Muscle layer of colon (tissue), 2 donors: Measurements from ENCODE around the gene CEBPE.

Experiments
- H3K27ac ChIP-seq: one replicate; pipeline ENCODE4 v1.7.0; 2013; ENCODE audit warnings: low read depth, mild to moderate bottlenecking, low read length, moderate library complexity
- H3K27me3 ChIP-seq, 2 donors: one replicate each; pipeline ENCODE4 v1.7.0; 2013; ENCODE audit warnings: low read length in 2 of 2, mild to moderate bottlenecking in 2 of 2; ENCODE audit not compliant: insufficient read depth in 2 of 2, control insufficient read depth in 1 of 2
- H3K36me3 ChIP-seq: one replicate; pipeline ENCODE4 v1.7.0; 2013; ENCODE audit warnings: mild to moderate bottlenecking, low read length; ENCODE audit not compliant: insufficient read depth
- H3K4me1 ChIP-seq: one replicate; pipeline ENCODE4 v1.7.0; 2013; ENCODE audit warnings: mild to moderate bottlenecking, low read length; ENCODE audit not compliant: insufficient read depth
- H3K4me3 ChIP-seq, 2 donors: one replicate each; pipeline ENCODE4 v1.7.0; 2013; ENCODE audit warnings: low read length in 2 of 2, low read depth in 1 of 2, mild to moderate bottlenecking in 1 of 2, moderate library complexity in 1 of 2
- H3K9ac ChIP-seq: one replicate; pipeline ENCODE4 v1.7.0; 2013; ENCODE audit warnings: low read length
- H3K9me3 ChIP-seq: one replicate; pipeline ENCODE4 v1.7.0; 2013; ENCODE audit warnings: mild to moderate bottlenecking, low read length
- donor health status: abdominal sarcoma.
- donor health status: Adenocarcinoma of cecum.

Gene CEBPE

DNA sequence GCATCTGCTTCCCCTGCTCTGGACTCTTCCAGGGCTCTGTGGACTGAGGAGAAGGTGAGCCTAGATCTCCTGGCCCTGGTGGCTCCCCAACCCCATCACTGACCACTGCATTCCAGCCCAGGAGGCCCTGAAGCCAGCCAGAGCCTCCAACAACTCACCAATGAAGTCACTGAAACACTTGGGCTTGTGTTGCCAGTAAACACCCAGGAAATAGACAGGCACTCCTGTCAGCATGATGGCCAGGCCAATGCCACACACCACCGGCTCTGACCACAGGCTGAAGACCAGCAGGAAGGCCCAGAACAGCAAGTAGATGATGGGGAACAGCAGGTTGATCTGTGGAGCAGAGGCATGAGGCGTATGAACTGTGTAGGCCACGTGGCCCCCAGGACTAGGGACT, 8.8 kb upstream of the CEBPE start:
- no peak overlapping the region for H3K4me3 ChIP-seq
- no peaks in the 10 kb centered on the region for H3K9me3 ChIP-seq
- no peaks in the 10 kb centered on the region for H3K27me3 ChIP-seq
- H3K9ac ChIP-seq, result no peak overlapping the region
- H3K36me3 ChIP-seq, result no peaks in the 10 kb centered on the region
- H3K27ac ChIP-seq, result no peak overlapping the region
- H3K4me1 ChIP-seq, result no peaks in the 10 kb centered on the region

DNA sequence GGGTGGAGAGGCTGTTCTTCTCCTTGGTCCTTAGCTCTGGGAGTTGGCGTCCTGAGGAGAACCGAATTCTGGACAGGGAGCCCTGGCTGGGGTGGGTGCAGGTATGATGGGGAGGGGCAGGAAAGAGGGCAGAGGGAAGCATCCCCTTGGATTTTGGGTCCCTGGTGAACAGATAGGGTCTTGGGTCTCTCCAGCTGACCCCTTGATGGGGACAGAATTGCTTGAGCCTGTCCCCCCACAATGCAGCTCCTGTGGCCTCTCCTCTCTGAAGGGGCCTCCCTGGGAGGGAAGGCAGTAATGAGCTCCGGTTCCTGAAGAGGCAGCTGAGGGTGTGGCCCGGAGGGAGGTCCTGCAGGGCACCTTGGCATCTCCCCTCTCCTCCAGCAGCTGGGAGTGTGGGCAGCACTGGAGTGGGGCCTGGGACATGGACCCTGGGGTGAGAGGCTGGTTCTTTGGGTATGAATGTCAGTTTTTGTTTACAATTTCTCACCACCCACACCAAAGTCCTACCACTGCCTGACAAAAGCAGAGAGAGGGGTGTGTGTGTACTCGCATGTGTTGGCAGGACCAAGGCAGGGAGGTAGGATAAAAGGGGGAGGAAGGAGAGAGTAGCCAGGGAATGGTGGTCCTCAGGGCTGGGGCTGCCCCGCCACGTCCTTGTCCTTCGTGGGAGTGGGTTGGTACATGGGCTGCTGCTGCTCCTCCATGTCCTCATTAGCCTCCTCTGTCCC, 7.7 kb upstream of the CEBPE start:
- no peak overlapping the region for H3K4me3 ChIP-seq

DNA sequence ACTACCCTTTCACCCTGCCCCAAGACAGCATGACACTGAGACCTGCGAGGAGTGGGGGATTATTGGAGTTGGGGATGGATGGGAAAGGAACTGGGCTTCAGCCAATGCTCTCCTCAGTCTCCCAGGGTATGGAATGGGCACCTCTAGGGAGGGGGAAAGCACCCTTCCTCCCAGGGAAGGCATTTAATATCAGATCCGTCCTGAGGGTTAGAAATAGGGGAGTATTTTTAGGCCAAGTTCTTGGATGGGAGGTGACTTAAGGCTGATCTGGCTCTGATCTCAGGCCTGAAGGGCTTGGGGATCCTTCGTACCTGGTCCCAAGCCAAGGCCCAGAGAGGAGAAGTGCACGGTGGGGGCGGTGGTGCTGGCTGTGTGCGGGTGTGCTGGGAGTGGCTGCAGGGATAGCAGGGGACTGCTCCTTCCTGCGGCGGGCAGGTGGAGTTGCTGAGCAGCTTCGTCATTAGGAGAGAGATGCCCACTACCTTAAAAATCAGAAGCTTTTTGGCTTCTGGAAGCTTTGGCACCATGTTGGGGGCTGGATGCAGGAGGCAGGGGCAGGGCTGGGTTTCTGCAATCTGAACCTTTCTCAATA, 7.0 kb upstream of the CEBPE start:
- H3K27ac ChIP-seq, result no peak overlapping the region
- H3K36me3 ChIP-seq, result no peaks in the 10 kb centered on the region
- no peak overlapping the region for H3K9ac ChIP-seq
- H3K4me1 ChIP-seq, result peaks cover 7% of the 10 kb centered on the region
- no peaks in the 10 kb centered on the region for H3K27me3 ChIP-seq
- no peaks in the 10 kb centered on the region for H3K9me3 ChIP-seq
- H3K4me3 ChIP-seq, result no peak overlapping the region

More for the DNA sequence above, 7.7 kb upstream of the CEBPE start:
- H3K27me3 ChIP-seq, result no peaks in the 10 kb centered on the region
- H3K27ac ChIP-seq, result no peak overlapping the region
- H3K9ac ChIP-seq, result no peak overlapping the region
- no peaks in the 10 kb centered on the region for H3K36me3 ChIP-seq
- H3K4me1 ChIP-seq, result peaks cover under 1% of the 10 kb centered on the region
- H3K9me3 ChIP-seq, result no peaks in the 10 kb centered on the region

GRCh38 chr14:23125011-23125410, 6.0 kb upstream of the CEBPE start:
- H3K9ac ChIP-seq, result no peak overlapping the region

DNA sequence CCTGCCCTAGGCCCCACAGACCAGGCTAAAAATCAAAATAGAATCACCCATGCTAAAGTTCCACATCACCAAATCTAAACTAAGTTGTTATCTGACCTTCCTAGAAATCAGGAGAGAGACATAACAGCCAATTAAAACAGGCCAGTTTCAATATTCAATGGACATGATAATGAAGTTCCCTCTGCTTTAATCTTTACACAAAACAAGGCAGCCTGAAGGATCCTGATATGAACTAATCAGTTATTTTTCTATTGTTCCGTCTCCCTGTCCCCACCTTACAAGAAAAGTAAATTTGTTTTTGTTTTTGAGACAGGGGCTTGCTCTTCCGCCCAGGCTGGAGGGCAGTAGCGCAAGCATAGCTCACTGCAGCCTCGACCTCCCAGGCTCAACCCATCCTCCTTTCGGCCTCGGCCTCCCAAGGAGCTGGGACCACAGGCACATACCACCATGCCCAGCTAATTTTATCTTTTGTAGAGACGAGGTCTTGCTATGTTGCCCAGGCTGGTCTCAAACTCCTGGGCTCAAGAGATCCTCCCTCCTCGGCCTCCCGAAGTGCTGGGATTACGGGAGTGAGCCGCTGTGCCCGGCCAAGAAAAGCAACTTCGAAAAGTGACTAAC, 5.4 kb upstream of the CEBPE start:
- Histone ChIP-seq H3K4me1 (peaks cover 9% of the 10 kb centered on the region), H3K9ac (no peak overlapping the region), H3K27me3 (no peaks in the 10 kb centered on the region), H3K9me3 (no peaks in the 10 kb centered on the region), H3K27ac (no peak overlapping the region), H3K4me3 (no peak overlapping the region), H3K36me3 (no peaks in the 10 kb centered on the region)

More at GRCh38 chr14:23125011-23125410, 6.0 kb upstream of the CEBPE start:
- H3K36me3 ChIP-seq, result no peaks in the 10 kb centered on the region
- no peaks in the 10 kb centered on the region for H3K27me3 ChIP-seq
- H3K27ac ChIP-seq, result no peak overlapping the region
- peaks cover 9% of the 10 kb centered on the region for H3K4me1 ChIP-seq
- no peak overlapping the region for H3K4me3 ChIP-seq
- no peaks in the 10 kb centered on the region for H3K9me3 ChIP-seq

GRCh38 chr14:23123419-23123818, 4.4 kb upstream of the CEBPE start:
- Histone ChIP-seq H3K9me3 (no peaks in the 10 kb centered on the region), H3K4me3 (no peak overlapping the region), H3K4me1 (peaks cover 9% of the 10 kb centered on the region), H3K9ac (no peak overlapping the region), H3K27ac (no peak overlapping the region), H3K27me3 (peaks cover 0 to 4% of the 10 kb centered on the region in 2 donors), H3K36me3 (no peaks in the 10 kb centered on the region)

- H3K27ac ChIP-seq, result no peak overlapping the region
- peaks cover 0 to 6% of the 10 kb centered on the region in 2 donors for H3K27me3 ChIP-seq
- peaks cover 9% of the 10 kb centered on the region for H3K4me1 ChIP-seq
Observed at GRCh38 chr14:23122086-23122485, 3.0 kb upstream of the CEBPE start.

DNA sequence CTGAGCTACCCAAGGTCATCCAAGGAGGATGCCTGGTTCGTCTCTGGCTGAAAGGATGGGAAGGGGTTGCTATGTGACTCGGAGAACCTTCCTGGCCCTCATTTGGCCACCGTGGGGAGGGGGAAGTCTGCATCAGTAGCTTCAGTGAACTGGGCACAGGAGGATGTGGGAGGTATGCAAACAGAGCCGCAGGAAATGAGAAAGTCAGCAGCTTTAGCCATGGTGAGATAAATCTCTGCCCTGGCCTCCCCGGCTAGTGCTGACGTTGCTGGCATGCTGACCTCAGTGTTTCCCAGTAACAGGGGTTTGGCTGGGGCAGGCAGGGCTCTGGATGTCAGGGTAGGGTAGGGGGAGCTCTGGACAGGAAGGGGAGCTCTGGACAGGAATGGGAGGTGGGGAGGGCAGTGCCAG, 2.3 kb upstream of the CEBPE start:
- no peak overlapping the region for H3K4me3 ChIP-seq
- H3K27ac ChIP-seq, result peak overlapping the region; percentile 8
- H3K9me3 ChIP-seq, result no peaks in the 10 kb centered on the region
- no peaks in the 10 kb centered on the region for H3K36me3 ChIP-seq
- H3K4me1 ChIP-seq, result peaks cover 9% of the 10 kb centered on the region
- H3K27me3 ChIP-seq, result peaks cover 0 to 6% of the 10 kb centered on the region in 2 donors
- H3K9ac ChIP-seq, result no peak overlapping the region

More at GRCh38 chr14:23122086-23122485, 3.0 kb upstream of the CEBPE start:
- no peaks in the 10 kb centered on the region for H3K9me3 ChIP-seq
- H3K36me3 ChIP-seq, result no peaks in the 10 kb centered on the region
- no peak overlapping the region for H3K9ac ChIP-seq
- H3K4me3 ChIP-seq, result no peak overlapping the region

DNA sequence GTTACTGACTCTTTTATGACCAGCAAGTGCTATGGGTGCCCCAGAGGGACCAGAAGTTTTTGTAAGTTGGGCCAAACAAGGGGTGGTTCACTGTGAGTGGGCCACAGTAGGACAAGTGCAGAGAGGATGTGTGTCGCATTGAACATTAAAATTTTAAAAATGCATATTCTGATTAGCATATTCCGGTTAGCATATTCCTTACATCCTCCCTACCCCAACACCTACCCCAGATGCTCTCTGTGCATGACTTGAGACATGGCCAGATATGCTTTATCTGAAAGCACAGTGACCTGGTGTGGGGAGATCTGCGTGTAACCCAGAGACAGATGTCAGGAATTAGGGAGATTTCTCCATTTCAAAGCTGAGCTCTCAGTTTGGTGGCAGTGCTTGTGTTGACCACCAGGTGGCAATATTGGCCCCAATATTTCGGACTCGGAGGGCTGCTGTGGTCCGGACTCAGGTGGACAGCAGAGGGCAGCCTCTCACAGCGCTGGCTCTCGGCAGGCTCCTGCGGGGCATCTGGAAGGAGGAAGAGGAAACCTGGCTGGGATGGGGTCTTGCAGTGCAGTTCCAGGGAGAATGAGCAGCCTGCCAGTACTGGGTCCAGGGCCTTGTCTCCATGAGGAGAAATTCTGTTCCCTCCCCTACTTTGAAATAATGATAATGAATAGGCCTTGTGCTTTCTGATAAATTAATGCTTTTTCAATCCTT, 1.6 kb upstream of the CEBPE start:
- Histone ChIP-seq H3K27ac (peak overlapping the region; percentile 8), H3K27me3 (peaks cover 0 to 6% of the 10 kb centered on the region in 2 donors), H3K4me1 (peaks cover 9% of the 10 kb centered on the region), H3K36me3 (no peaks in the 10 kb centered on the region), H3K9ac (no peak overlapping the region), H3K9me3 (no peaks in the 10 kb centered on the region), H3K4me3 (no peak overlapping the region)

- Histone ChIP-seq H3K4me1 (peaks cover 9% of the 10 kb centered on the region), H3K9me3 (no peaks in the 10 kb centered on the region), H3K36me3 (no peaks in the 10 kb centered on the region), H3K27ac (no peak overlapping the region), H3K27me3 (peaks cover 0 to 8% of the 10 kb centered on the region in 2 donors), H3K9ac (no peak overlapping the region), H3K4me3 (no peak overlapping the region)
Observed at GRCh38 chr14:23119363-23120327, 590 bp upstream of the CEBPE start.
